PC-9 (cell line): Measurements from ENCODE around the gene PIGZ. TPM values are rescaled to one million over a fixed set of nuclear protein-coding genes. Genes with fewer than 3 reads are reported as not detected.

Experiments used
- BruUV-seq: library from RNA; stranded (reverse); fragments of 400-500 nt; replicated peaks from 2 replicates; lab custom pipeline; 2021; lab: Mats Ljungman, UMichigan
- CTCF ChIA-PET: fragments of 300-600 bp; sonication (Branson Sonifier 250); formaldehyde crosslinking; loops from one replicate; lab custom pipeline; 2022; ENCODE audit warnings: antibody characterized with exemption; lab: Charles Lee
- POLR2A ChIA-PET: fragments of 300-600 bp; sonication (Branson Sonifier 250); formaldehyde crosslinking; loops from one replicate; lab custom pipeline; 2022; ENCODE audit warnings: antibody characterized with exemption; ENCODE audit not compliant: unreplicated experiment; lab: Charles Lee
- DNase-seq, 2 experiments: peaks; one replicate each; pipeline versions ENCODE4 v3.0.0 to v3.0.0-alpha.2; 2015 to 2022; ENCODE audit warnings: mixed read lengths in 1 of 2
- H2AFZ ChIP-seq: fragments of 200-600 bp; sonication (generic); 2 replicates; pipeline ENCODE4 v1.8.1; 2017; ENCODE audit warnings: antibody characterized with exemption
- H3F3A ChIP-seq: fragments of 200-600 bp; sonication (generic); 2 replicates; pipeline ENCODE4 v1.8.1; 2017; ENCODE audit warnings: antibody characterized with exemption, mild to moderate bottlenecking, low read depth; ENCODE audit not compliant: insufficient read depth
- H3K27ac ChIP-seq: fragments of 200-600 bp; sonication (generic); 2 replicates; pipeline ENCODE4 v1.6.1; 2016; ENCODE audit warnings: mixed run types
- H3K27me3 ChIP-seq: fragments of 200-600 bp; sonication (generic); 2 replicates; pipeline ENCODE4 v1.6.1; 2016; ENCODE audit warnings: low read depth, mixed run types; ENCODE audit not compliant: insufficient read depth
- H3K36me3 ChIP-seq: fragments of 200-600 bp; sonication (generic); 2 replicates; pipeline ENCODE4 v1.6.1; 2016; ENCODE audit warnings: low read depth, mixed run types
- H3K4me1 ChIP-seq: fragments of 200-600 bp; sonication (generic); replicated peaks from 2 replicates; pipeline ENCODE4 v1.6.1; 2016; ENCODE audit warnings: mixed run types; ENCODE audit not compliant: insufficient read depth
- H3K4me2 ChIP-seq: fragments of 200-600 bp; sonication (generic); 2 replicates; pipeline ENCODE4 v1.6.1; 2017; ENCODE audit warnings: mixed run types
- H3K4me3 ChIP-seq: fragments of 200-600 bp; sonication (generic); 2 replicates; pipeline ENCODE4 v1.6.1; 2016; ENCODE audit warnings: mixed run types
- H3K79me2 ChIP-seq: fragments of 200-600 bp; sonication (generic); 2 replicates; pipeline ENCODE4 v1.6.1; 2017; ENCODE audit warnings: low read depth, mixed run types
- H3K9me2 ChIP-seq: fragments of 200-600 bp; sonication (generic); 2 replicates; pipeline ENCODE4 v1.8.1; 2017; ENCODE audit warnings: mild to moderate bottlenecking; ENCODE audit not compliant: insufficient read depth
- H3K9me3 ChIP-seq: fragments of 200-600 bp; sonication (generic); 2 replicates; pipeline ENCODE4 v1.8.1; 2016; ENCODE audit warnings: low read depth; ENCODE audit not compliant: insufficient read depth
- H4K20me1 ChIP-seq: fragments of 200-600 bp; sonication (generic); 2 replicates; pipeline ENCODE4 v1.8.1; 2017; ENCODE audit not compliant: insufficient read depth
- CTCF ChIP-seq: fragments of 200-600 bp; sonication (generic); conservative IDR thresholded peaks from 2 replicates; pipeline ENCODE4 v1.6.1; 2017; ENCODE audit warnings: mixed run types, antibody characterized with exemption, mild to moderate bottlenecking, moderate library complexity
- EZH2 ChIP-seq: fragments of 200-600 bp; sonication (generic); IDR thresholded peaks from 2 replicates; pipeline ENCODE4 v1.8.0; 2017; ENCODE audit warnings: antibody characterized with exemption, low read depth
- intact Hi-C: fragments of 100-400 bp; cut with micrococcal nuclease; formaldehyde crosslinking; loops from one replicate; pipeline ENCODE4 v1.10.0; 2022; ENCODE audit not compliant: unreplicated experiment
- total RNA-seq: library from RNA; stranded (reverse); gene quantifications from 2 replicates; pipeline ENCODE4 v1.2.3, GENCODE V29; 2021

PIGZ gene
- total RNA-seq, 1 experiment from 2014 or later = 2.1 TPM

- Histone ChIP-seq H3K27ac (no peak overlapping the region), H3K4me3 (no peak overlapping the region), H3K79me2 (no peaks in the 10 kb centered on the region), H3K4me2 (no peak overlapping the region), H2AFZ (no peak overlapping the region), H3K9me2 (no peaks in the 10 kb centered on the region), H4K20me1 (no peaks in the 10 kb centered on the region), H3F3A (peaks cover 21% of the 10 kb centered on the region; the same call in 1 of the 2 replicates), H3K4me1 (no peaks in the 10 kb centered on the region), H3K36me3 (peaks cover 32% of the 10 kb centered on the region; the same call in 1 of the 2 replicates), H3K9me3 (no peaks in the 10 kb centered on the region), H3K27me3 (no peaks in the 10 kb centered on the region)
- TF ChIP-seq EZH2 (no peak), CTCF (no peak)
- no peak for DNase-seq
- intact Hi-C loops = no loop called here
- ChIA-PET CTCF (interaction anchor here (0.7 kb wide), 1 partner anchor 260 kb away, joined by 13 read pairs; no protein-coding TSS in a partner anchor), POLR2A (interaction anchor here (0.5 kb wide), 1 partner anchor 166 kb away, joined by 3 read pairs; no protein-coding TSS in a partner anchor)
- BruUV-seq = no TSS peak
Measured at GRCh38 chr3:196927571-196928453, 40.8 kb downstream of the PIGZ start.

- Histone ChIP-seq H3K4me3 (no peak overlapping the region), H3K4me2 (no peak overlapping the region), H3K4me1 (no peaks in the 10 kb centered on the region), H3K27me3 (no peaks in the 10 kb centered on the region), H3K9me3 (no peaks in the 10 kb centered on the region), H3K27ac (no peak overlapping the region), H3F3A (peaks cover 11% of the 10 kb centered on the region; the same call in 1 of the 2 replicates), H3K36me3 (peaks cover 16% of the 10 kb centered on the region), H3K9me2 (no peaks in the 10 kb centered on the region), H3K79me2 (no peaks in the 10 kb centered on the region), H4K20me1 (peaks cover 4% of the 10 kb centered on the region; the same call in 1 of the 2 replicates), H2AFZ (no peak overlapping the region)
- POLR2A ChIA-PET = no interaction called here
- no TSS peak for BruUV-seq
- no peak for DNase-seq
- no peak for TF ChIP-seq EZH2
- TF ChIP-seq CTCF = no peak
- intact Hi-C loops = no loop called here
- CTCF ChIA-PET = no interaction called here
Measured at GRCh38 chr3:196920733-196921132, 47.9 kb downstream of the PIGZ start.

GRCh38 chr3:196918968-196919367 lies 49.7 kb downstream of the PIGZ start:
- Histone ChIP-seq H3K9me3 (no peaks in the 10 kb centered on the region), H3K27me3 (no peaks in the 10 kb centered on the region), H2AFZ (no peak overlapping the region), H3K4me2 (no peak overlapping the region), H3K9me2 (no peaks in the 10 kb centered on the region), H3K27ac (no peak overlapping the region), H3K36me3 (peaks cover 19% of the 10 kb centered on the region), H3K4me1 (no peaks in the 10 kb centered on the region), H4K20me1 (peaks cover 4% of the 10 kb centered on the region; the same call in 1 of the 2 replicates), H3K4me3 (no peak overlapping the region), H3F3A (peaks cover 11% of the 10 kb centered on the region; the same call in 1 of the 2 replicates), H3K79me2 (no peaks in the 10 kb centered on the region)
- DNase-seq = no peak
- POLR2A ChIA-PET = interaction anchor here (0.6 kb wide), 1 partner anchor 430 kb away, joined by 4 read pairs; no protein-coding TSS in a partner anchor
- intact Hi-C loops = no loop called here
- CTCF ChIA-PET = interaction anchor here (0.7 kb wide), 1 partner anchor 64 kb away, joined by 16 read pairs; no protein-coding TSS in a partner anchor
- no peak for TF ChIP-seq CTCF
- no peak for TF ChIP-seq EZH2
- no TSS peak for BruUV-seq
